H9 (cell line): ENCODE measurements around the gene PON2. TPM values are rescaled to one million over a fixed set of nuclear protein-coding genes. Genes with fewer than 3 reads are reported as not detected.

Experiments used
- DNase-seq: peaks from one replicate; pipeline ENCODE4 v3.0.0-alpha.2; 2017
- H2AFZ ChIP-seq: one replicate; pipeline ENCODE4 v1.6.1; 2013; ENCODE audit warnings: mild to moderate bottlenecking, low read length, control low read depth, moderate library complexity
- H2AK5ac ChIP-seq: 2 replicates; pipeline ENCODE4 v1.6.1; 2013; ENCODE audit warnings: low read length, control low read depth, mixed read lengths; ENCODE audit not compliant: insufficient read length
- H2BK120ac ChIP-seq: one replicate; pipeline ENCODE4 v1.6.1; 2013; ENCODE audit warnings: low read depth, mild to moderate bottlenecking, low read length, control low read depth, inconsistent platforms; ENCODE audit not compliant: poor library complexity, severe bottlenecking
- H2BK12ac ChIP-seq: 2 replicates; pipeline ENCODE4 v1.6.1; 2013; ENCODE audit warnings: low read length, control low read depth, mixed read lengths, low read depth; ENCODE audit not compliant: insufficient read length
- H2BK15ac ChIP-seq: 2 replicates; pipeline ENCODE4 v1.6.1; 2013; ENCODE audit warnings: low read depth, low read length, control low read depth
- H2BK20ac ChIP-seq: one replicate; pipeline ENCODE4 v1.6.1; 2013; ENCODE audit warnings: low read depth, mild to moderate bottlenecking, low read length, control low read depth, inconsistent platforms; ENCODE audit not compliant: poor library complexity, severe bottlenecking
- H2BK5ac ChIP-seq: 2 replicates; pipeline ENCODE4 v1.6.1; 2013; ENCODE audit warnings: low read length, control low read depth, mixed read lengths; ENCODE audit not compliant: insufficient read length
- H3K14ac ChIP-seq: 2 replicates; pipeline ENCODE4 v1.6.1; 2013; ENCODE audit warnings: low read length, control low read depth; ENCODE audit not compliant: insufficient read depth
- H3K18ac ChIP-seq: 2 replicates; pipeline ENCODE4 v1.6.1; 2013; ENCODE audit warnings: low read depth, mild to moderate bottlenecking, mixed read lengths, low read length, control low read depth; ENCODE audit not compliant: insufficient read length
- H3K23ac ChIP-seq: 2 replicates; pipeline ENCODE4 v1.6.1; 2013; ENCODE audit warnings: low read length, control low read depth, mixed read lengths, low read depth; ENCODE audit not compliant: insufficient read length
- H3K23me2 ChIP-seq: 2 replicates; pipeline ENCODE4 v1.6.1; 2013; ENCODE audit warnings: low read depth, mild to moderate bottlenecking, mixed read lengths, low read length, control low read depth; ENCODE audit not compliant: insufficient read length, poor library complexity, severe bottlenecking
- H3K27ac ChIP-seq: 2 replicates; pipeline ENCODE4 v1.5.1; 2013; ENCODE audit warnings: low read length, control low read depth, mixed read lengths, low read depth; ENCODE audit not compliant: insufficient read length
- H3K27me3 ChIP-seq: 2 replicates; pipeline ENCODE4 v1.6.1; 2013; ENCODE audit warnings: low read length, control low read depth, inconsistent platforms; ENCODE audit not compliant: insufficient read depth
- H3K4ac ChIP-seq: 2 replicates; pipeline ENCODE4 v1.6.1; 2013; ENCODE audit warnings: low read depth, mild to moderate bottlenecking, control low read depth, inconsistent platforms, low read length, moderate library complexity
- H3K4me1 ChIP-seq: 2 replicates; pipeline ENCODE4 v1.6.1; 2013; ENCODE audit warnings: low read length, control low read depth, inconsistent platforms; ENCODE audit not compliant: insufficient read depth
- H3K4me2 ChIP-seq: 2 replicates; pipeline ENCODE4 v1.6.1; 2013; ENCODE audit warnings: low read length, control low read depth, mixed read lengths; ENCODE audit not compliant: insufficient read length, insufficient read depth
- H3K56ac ChIP-seq: 2 replicates; pipeline ENCODE4 v1.6.1; 2013; ENCODE audit warnings: low read depth, mild to moderate bottlenecking, mixed read lengths, low read length, control low read depth; ENCODE audit not compliant: insufficient read length
- H3K79me1 ChIP-seq: 2 replicates; pipeline ENCODE4 v1.6.1; 2013; ENCODE audit warnings: low read depth, mild to moderate bottlenecking, moderate library complexity, low read length, control low read depth, inconsistent platforms; ENCODE audit not compliant: insufficient read depth, poor library complexity, severe bottlenecking
- H3K79me2 ChIP-seq: 2 replicates; pipeline ENCODE4 v1.6.1; 2013; ENCODE audit warnings: low read length, control low read depth, inconsistent platforms; ENCODE audit not compliant: insufficient read depth
- H3K9ac ChIP-seq: 2 replicates; pipeline ENCODE4 v1.6.1; 2013; ENCODE audit warnings: low read length, control low read depth, mixed read lengths; ENCODE audit not compliant: insufficient read length; ENCODE audit errors: extremely low read depth
- H3K9me3 ChIP-seq: one replicate; pipeline ENCODE4 v1.6.1; 2013; ENCODE audit warnings: low read depth, low read length, inconsistent platforms; ENCODE audit not compliant: control insufficient read depth
- H3T11ph ChIP-seq: one replicate; pipeline ENCODE4 v1.6.1; 2013; ENCODE audit warnings: mild to moderate bottlenecking, low read length, control low read depth, inconsistent platforms
- H4K20me1 ChIP-seq: one replicate; pipeline ENCODE4 v1.6.1; 2013; ENCODE audit not compliant: control insufficient read depth, insufficient read length, insufficient read depth
- H4K5ac ChIP-seq: 2 replicates; pipeline ENCODE4 v1.6.1; 2013; ENCODE audit warnings: low read depth, mild to moderate bottlenecking, mixed read lengths, low read length, control low read depth; ENCODE audit not compliant: insufficient read length
- H4K8ac ChIP-seq: replicated peaks from 2 replicates; pipeline ENCODE4 v1.6.1; 2013; ENCODE audit warnings: low read length, control low read depth, mixed read lengths, low read depth; ENCODE audit not compliant: insufficient read length
- H4K91ac ChIP-seq: 2 replicates; pipeline ENCODE4 v1.6.1; 2013; ENCODE audit warnings: low read depth, mild to moderate bottlenecking, moderate library complexity, mixed read lengths, low read length, control low read depth; ENCODE audit not compliant: insufficient read length
- H3K27ac Mint-ChIP-seq, 3 experiments: 2 replicates in 2 of 3; 3 replicates in 1 of 3; pipeline ENCODE4 v1.8.0; 2020 to 2021; ENCODE audit warnings: mixed read lengths in 3 of 3, mild to moderate bottlenecking in 1 of 3, moderate library complexity in 1 of 3
- H3K27me3 Mint-ChIP-seq: 2 replicates; pipeline ENCODE4 v1.8.0; 2021; ENCODE audit warnings: low read depth, mild to moderate bottlenecking, moderate library complexity, mixed read lengths
- H3K36me3 Mint-ChIP-seq, 3 experiments: 2 replicates in 2 of 3; 3 replicates in 1 of 3; pipeline ENCODE4 v1.8.0; 2020 to 2021; ENCODE audit warnings: low read depth in 3 of 3, mixed read lengths in 3 of 3; ENCODE audit not compliant: insufficient read depth in 1 of 3
- H3K4me1 Mint-ChIP-seq, 2 experiments: 2 replicates each; pipeline ENCODE4 v1.8.0; 2020; ENCODE audit warnings: mixed read lengths in 2 of 2
- H3K4me3 Mint-ChIP-seq, 2 experiments: 2 replicates in 1 of 2; 3 replicates in 1 of 2; pipeline ENCODE4 v1.8.0; 2020 to 2021; ENCODE audit warnings: mild to moderate bottlenecking in 2 of 2, mixed read lengths in 2 of 2, moderate library complexity in 1 of 2
- H3K9me3 Mint-ChIP-seq, 2 experiments: 2 replicates in 1 of 2; 3 replicates in 1 of 2; pipeline ENCODE4 v1.8.0; 2020; ENCODE audit warnings: mild to moderate bottlenecking in 2 of 2, mixed read lengths in 2 of 2, moderate library complexity in 1 of 2
- WGBS: extraction: QIAGEN DNeasy Blood & Tissue Kit; methylation state at CpG from one replicate; pipeline ENCODE4 v1.1.7; 2013; ENCODE audit warnings: missing lambda C conversion rate, low lambda C conversion rate, mixed read lengths; ENCODE audit not compliant: insufficient read length; ENCODE audit errors: extremely low coverage; 5-methylcytosine and 5-hydroxymethylcytosine counted together
- total RNA-seq: library from RNA; stranded (reverse); gene quantifications from 2 replicates; pipeline ENCODE4 v1.2.1, GENCODE V29; 2021
- TF ChIP-seq, protein P1 (sequence below): fragments of 200-600 bp; sonication (generic); conservative IDR thresholded peaks from 3 replicates; pipeline ENCODE4 v1.8.0; 2021; ENCODE audit warnings: antibody characterized with exemption, mild to moderate bottlenecking

PON2 gene
- total RNA-seq, 1 experiment from 2014 or later: 26.7 TPM

DNA sequence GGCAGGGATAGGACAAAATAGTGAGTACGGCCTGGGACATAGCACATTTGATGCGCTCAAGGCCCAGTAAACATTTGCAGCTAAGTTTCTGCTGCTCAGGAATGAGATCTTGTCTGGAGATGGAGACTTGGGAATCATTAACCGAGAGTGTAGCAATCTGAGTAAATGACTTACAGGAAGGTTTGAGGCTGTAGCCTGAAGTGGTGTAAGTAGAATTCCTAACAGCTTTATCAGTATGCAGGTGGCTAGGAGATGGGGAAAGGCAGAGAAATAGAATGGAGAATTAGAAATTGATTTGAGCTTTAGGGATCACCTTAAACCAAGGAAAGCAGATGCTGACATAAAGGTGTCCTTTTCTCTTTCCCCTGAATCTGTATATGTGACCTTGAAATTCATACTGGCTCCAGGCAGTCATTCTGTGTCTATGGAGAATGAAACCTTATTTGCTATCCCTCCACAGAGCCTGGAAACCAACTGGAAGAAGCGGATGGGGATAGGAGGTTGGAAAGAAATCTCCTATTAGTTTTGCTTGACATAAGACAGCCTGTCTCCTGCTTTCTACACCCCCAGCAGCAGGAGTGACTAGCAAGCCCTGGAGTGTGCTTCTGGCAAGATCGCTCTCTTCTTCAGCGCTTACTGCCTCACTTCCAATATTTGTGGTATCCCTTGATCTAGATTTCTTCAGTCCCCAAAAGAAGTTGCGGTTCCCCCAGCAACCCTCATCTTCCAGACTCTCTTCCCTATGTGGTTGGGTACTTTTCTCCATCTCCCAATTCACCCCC is 6.4 kb upstream of the PON2 start:
- Histone ChIP-seq H3K23me2 (no peaks in the 10 kb centered on the region), H2BK120ac (no peak overlapping the region), H3K18ac (no peak overlapping the region), H3K79me1 (no peaks in the 10 kb centered on the region), H3K9ac (no peak overlapping the region), H3K4me2 (no peak overlapping the region), H3K4me1 (no peaks in the 10 kb centered on the region), H3K27ac (no peak overlapping the region), H2BK12ac (no peak overlapping the region), H4K91ac (no peak overlapping the region), H2AFZ (no peak overlapping the region), H3K4ac (no peak overlapping the region), H3K56ac (no peak overlapping the region), H2BK15ac (no peak overlapping the region), H4K8ac (no peak overlapping the region), H2BK20ac (no peak overlapping the region), H3K14ac (no peak overlapping the region), H2AK5ac (no peak overlapping the region), H3K27me3 (no peaks in the 10 kb centered on the region), H4K5ac (no peak overlapping the region), H2BK5ac (no peak overlapping the region), H3K79me2 (no peaks in the 10 kb centered on the region), H3T11ph (no peak overlapping the region), H3K9me3 (no peaks in the 10 kb centered on the region), H4K20me1 (no peaks in the 10 kb centered on the region), H3K23ac (no peak overlapping the region)
- Mint-ChIP-seq H3K36me3 (no peaks in the 10 kb centered on the region), H3K27ac (no peak overlapping the region; a peak in 1 of 7 replicates), H3K9me3 (no peaks in the 10 kb centered on the region), H3K4me3 (no peak overlapping the region), H3K4me1 (no peaks in the 10 kb centered on the region), H3K27me3 (peaks cover 1% of the 10 kb centered on the region; the same call in 1 of the 2 replicates)
- WGBS: no CpG with 5 or more reads among the region's 7 CpGs
- no peak for DNase-seq
- TF ChIP-seq, protein P1, sequence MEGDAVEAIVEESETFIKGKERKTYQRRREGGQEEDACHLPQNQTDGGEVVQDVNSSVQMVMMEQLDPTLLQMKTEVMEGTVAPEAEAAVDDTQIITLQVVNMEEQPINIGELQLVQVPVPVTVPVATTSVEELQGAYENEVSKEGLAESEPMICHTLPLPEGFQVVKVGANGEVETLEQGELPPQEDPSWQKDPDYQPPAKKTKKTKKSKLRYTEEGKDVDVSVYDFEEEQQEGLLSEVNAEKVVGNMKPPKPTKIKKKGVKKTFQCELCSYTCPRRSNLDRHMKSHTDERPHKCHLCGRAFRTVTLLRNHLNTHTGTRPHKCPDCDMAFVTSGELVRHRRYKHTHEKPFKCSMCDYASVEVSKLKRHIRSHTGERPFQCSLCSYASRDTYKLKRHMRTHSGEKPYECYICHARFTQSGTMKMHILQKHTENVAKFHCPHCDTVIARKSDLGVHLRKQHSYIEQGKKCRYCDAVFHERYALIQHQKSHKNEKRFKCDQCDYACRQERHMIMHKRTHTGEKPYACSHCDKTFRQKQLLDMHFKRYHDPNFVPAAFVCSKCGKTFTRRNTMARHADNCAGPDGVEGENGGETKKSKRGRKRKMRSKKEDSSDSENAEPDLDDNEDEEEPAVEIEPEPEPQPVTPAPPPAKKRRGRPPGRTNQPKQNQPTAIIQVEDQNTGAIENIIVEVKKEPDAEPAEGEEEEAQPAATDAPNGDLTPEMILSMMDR: no peak
